Sigmoid colon (tissue), 4 donors: Measurements from ENCODE around the gene SNAP47.
A peak's percentile ranks its signal among the peaks of the same experiment; 100 is the strongest.

Experiments
- CTCF ChIP-seq, 4 experiments: fragments of 450-650 bp in 3 of 4; fragments of 200-600 bp in 1 of 4; IDR thresholded peaks; one replicate each; pipeline ENCODE4 v1.5.1; 2016 to 2019; ENCODE audit warnings: antibody characterized with exemption in 4 of 4, mild to moderate bottlenecking in 3 of 4, moderate library complexity in 2 of 4
- EP300 ChIP-seq, 4 donors: sonication (generic); formaldehyde crosslinking; IDR thresholded peaks; one replicate each; pipeline ENCODE4 v1.6.1; 2017; ENCODE audit warnings: antibody characterized with exemption in 4 of 4
- POLR2A ChIP-seq, 2 donors: fragments of 450-650 bp; IDR thresholded peaks; one replicate each; pipeline ENCODE4 v1.6.1; 2016; ENCODE audit warnings: antibody characterized with exemption in 2 of 2, mild to moderate bottlenecking in 2 of 2, moderate library complexity in 2 of 2

- no peak for TF ChIP-seq POLR2A (IDR thresholded peaks at IDR 0.05)
- no peak for TF ChIP-seq CTCF (IDR thresholded peaks at IDR 0.05)
- peak in 1 of 4 donors; percentile 10 for TF ChIP-seq EP300 (IDR thresholded peaks at IDR 0.05)
Observed at GRCh38 chr1:227753999-227754711, 18.9 kb downstream of the SNAP47 start.
